Prostate gland (tissue), 2 donors: Measurements from ENCODE around the gene SHOC2. TPM values are rescaled to one million over a fixed set of nuclear protein-coding genes. Genes with fewer than 3 reads are reported as not detected.
"Not testable (repeated sequence)": the region's sequence is repeated elsewhere in the genome, so short reads cannot be mapped to it uniquely, and the experiment has no call there.

Source experiments
- DNase-seq: peaks from one replicate; pipeline ENCODE4 v3.0.0-alpha.2; 2019; ENCODE audit warnings: low spot score
- H3K27ac ChIP-seq, 2 donors: fragments of 200-600 bp; sonication (generic); 2 replicates each; pipeline ENCODE4 v1.5.1; 2017 to 2019
- H3K27me3 ChIP-seq: fragments of 200-600 bp; sonication (generic); replicated peaks from 2 replicates; pipeline ENCODE4 v1.5.1; 2019; ENCODE audit not compliant: insufficient read depth
- H3K36me3 ChIP-seq, 2 donors: fragments of 200-600 bp; sonication (generic); 1 replicate in 1 of 2; 2 replicates in 1 of 2; pipeline versions ENCODE4 v1.5.1 to v1.8.1; 2017 to 2019
- H3K4me1 ChIP-seq: fragments of 200-600 bp; sonication (generic); replicated peaks from 2 replicates; pipeline ENCODE4 v1.5.1; 2019
- H3K4me3 ChIP-seq, 2 donors: fragments of 200-600 bp; sonication (generic); 2 replicates each; pipeline ENCODE4 v1.5.1; 2017 to 2019
- H3K9me3 ChIP-seq: fragments of 200-600 bp; sonication (generic); 2 replicates; pipeline ENCODE4 v1.5.1; 2017
- CTCF ChIP-seq, 4 experiments: fragments of 200-600 bp in 2 of 4; fragments of 450-650 bp in 2 of 4; sonication (generic) in 2 of 4; IDR thresholded peaks; 1 replicate in 3 of 4; 2 replicates in 1 of 4; pipeline ENCODE4 v1.5.1; 2016 to 2019; ENCODE audit warnings: antibody characterized with exemption in 4 of 4, mild to moderate bottlenecking in 2 of 4, moderate library complexity in 2 of 4
- POLR2A ChIP-seq: fragments of 450-650 bp; IDR thresholded peaks from one replicate; pipeline ENCODE4 v1.6.1; 2016; ENCODE audit warnings: antibody characterized with exemption, mild to moderate bottlenecking
- POLR2AphosphoS5 ChIP-seq: sonication (generic); formaldehyde crosslinking; IDR thresholded peaks from one replicate; pipeline ENCODE4 v1.6.1; 2017; ENCODE audit warnings: antibody characterized with exemption
- WGBS: methylation state at CpG from one replicate; pipeline ENCODE4 v1.1.5; 2018; 5-methylcytosine and 5-hydroxymethylcytosine counted together
- intact Hi-C: fragments of 100-400 bp; cut with DNase I; formaldehyde crosslinking; loops from one replicate; pipeline ENCODE4 v1.14.2; 2022
- total RNA-seq, 2 donors: library from RNA; depleted of rRNA; stranded (reverse); fragments of >200 nt; gene quantifications; one replicate each; pipeline ENCODE4 v1.1.0, GENCODE V29; 2016

SHOC2 gene
- total RNA-seq, 2 donors from 2014 or later: 31.3 to 56.1 TPM

DNA sequence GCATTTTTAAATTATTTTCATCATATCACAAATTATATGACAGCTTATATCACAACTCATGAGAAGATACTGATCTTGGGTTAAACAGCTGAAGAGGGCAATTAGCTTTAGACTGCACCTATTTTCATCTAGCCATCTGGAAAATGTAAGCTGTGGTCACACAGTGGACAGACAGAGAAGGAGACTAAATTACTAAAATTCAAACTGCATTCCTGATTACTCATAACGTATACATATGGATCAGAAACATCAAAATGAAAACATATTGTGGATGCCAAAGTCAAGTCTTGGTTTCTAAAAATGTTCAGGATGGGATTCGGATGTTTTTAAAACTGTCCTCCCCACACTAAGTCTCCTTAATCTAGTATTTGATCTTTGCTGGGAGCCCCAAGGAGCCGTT, 7.0 kb upstream of the SHOC2 start:
- peaks cover 6% of the 10 kb centered on the region for H3K4me1 ChIP-seq
- TF ChIP-seq POLR2A (no peak), POLR2AphosphoS5 (no peak), CTCF (IDR thresholded peaks at IDR 0.05) (no peak)
- no peaks in the 10 kb centered on the region for H3K27me3 ChIP-seq
- 75% methylated on average over 3 of the region's 3 CpGs for WGBS
- no peaks in the 10 kb centered on the region for H3K9me3 ChIP-seq
- intact Hi-C loops: loop anchor here (10.0 kb wide), 1 partner anchor 608 kb away; the partner anchor contains the start of gene SMNDC1
- DNase-seq: no peak
- no peak overlapping the region for H3K4me3 ChIP-seq
- no peak overlapping the region for H3K27ac ChIP-seq
- H3K36me3 ChIP-seq: no peaks in the 10 kb centered on the region

DNA sequence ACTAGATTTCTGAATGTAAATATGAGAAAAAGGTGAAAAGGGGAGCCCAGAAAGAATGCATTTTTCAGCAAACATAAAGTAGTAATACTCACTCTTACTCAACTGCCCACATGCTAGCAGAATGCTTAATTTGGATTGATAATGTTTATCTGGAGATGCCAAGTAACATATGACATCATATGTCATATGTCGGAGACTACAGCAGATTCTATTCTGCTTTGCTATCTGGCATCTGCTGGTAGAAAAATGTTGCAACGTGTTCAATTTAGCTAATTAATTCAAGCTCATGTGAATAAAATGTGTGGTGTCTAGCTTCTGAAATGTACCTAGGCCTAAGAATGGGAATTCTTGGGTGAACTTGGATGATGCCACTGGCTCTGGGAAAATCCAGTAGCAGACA, 5.0 kb upstream of the SHOC2 start:
- no peak for DNase-seq
- TF ChIP-seq POLR2A (no peak), CTCF (IDR thresholded peaks at IDR 0.05) (no peak), POLR2AphosphoS5 (no peak)
- no peaks in the 10 kb centered on the region for H3K27me3 ChIP-seq
- intact Hi-C loops: loop anchor here (10.0 kb wide), 1 partner anchor 610 kb away; the partner anchor contains the start of gene SMNDC1
- H3K4me3 ChIP-seq: no peak overlapping the region
- no peak overlapping the region for H3K27ac ChIP-seq
- peaks cover 6% of the 10 kb centered on the region for H3K4me1 ChIP-seq
- H3K36me3 ChIP-seq: no peaks in the 10 kb centered on the region
- WGBS: 92% methylated on average over 2 of the region's 2 CpGs
- H3K9me3 ChIP-seq: no peaks in the 10 kb centered on the region

DNA sequence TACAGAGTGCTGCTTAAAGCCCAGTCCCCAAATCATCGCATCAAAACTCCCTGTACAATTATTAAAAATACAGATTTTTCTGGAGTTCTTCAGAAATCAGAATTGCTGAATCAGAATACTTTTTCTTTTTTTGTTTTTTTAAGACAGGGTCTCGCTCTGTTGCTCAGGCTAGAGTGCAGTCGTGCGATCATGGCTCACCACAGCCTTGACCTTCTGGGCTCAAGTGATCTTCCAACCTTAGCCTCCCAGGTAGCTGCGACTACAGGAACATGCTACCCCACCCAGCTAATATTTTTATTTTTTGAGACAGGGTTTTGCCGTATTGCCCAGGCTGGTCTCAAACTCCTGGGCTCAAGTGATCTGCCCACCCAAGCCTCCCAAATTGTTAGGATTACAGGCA, 4.4 kb upstream of the SHOC2 start:
- Histone ChIP-seq H3K27me3 (no peaks in the 10 kb centered on the region), H3K4me3 (no peak overlapping the region), H3K27ac (no peak overlapping the region), H3K4me1 (peaks cover 6% of the 10 kb centered on the region), H3K9me3 (no peaks in the 10 kb centered on the region), H3K36me3 (no peaks in the 10 kb centered on the region)
- intact Hi-C loops: loop anchor here (10.0 kb wide), 1 partner anchor 610 kb away; the partner anchor contains the start of gene SMNDC1
- no peak for DNase-seq
- TF ChIP-seq CTCF (IDR thresholded peaks at IDR 0.05) (no peak), POLR2A (no peak), POLR2AphosphoS5 (no peak)
- WGBS: 98% methylated on average over 6 of the region's 6 CpGs

DNA sequence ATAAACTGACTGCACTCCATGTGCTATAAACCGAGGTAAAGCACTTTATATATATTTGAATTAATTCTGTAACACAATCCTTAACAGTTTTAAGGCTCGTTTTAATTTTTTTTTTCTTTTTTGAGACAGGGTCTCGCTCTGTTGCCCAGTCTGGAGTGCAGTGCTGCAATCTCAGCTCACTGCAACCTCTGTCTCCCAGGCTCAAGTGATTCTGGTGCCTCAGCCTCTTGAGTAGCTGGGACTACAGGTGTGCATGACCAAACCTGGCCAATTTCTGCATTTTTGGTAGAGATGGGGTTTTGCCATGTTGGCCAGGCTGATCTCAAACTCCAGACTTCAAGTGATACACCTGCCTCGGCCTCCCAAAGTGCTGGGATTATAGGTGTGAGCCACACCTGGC, 3.8 kb upstream of the SHOC2 start:
- not testable (repeated sequence) for H3K27me3 ChIP-seq, H3K36me3 ChIP-seq, H3K4me3 ChIP-seq, DNase-seq, H3K9me3 ChIP-seq, H3K27ac ChIP-seq, H3K4me1 ChIP-seq
- WGBS: 91% methylated on average over 4 of the region's 4 CpGs
- intact Hi-C loops: loop anchor here (10.0 kb wide), 1 partner anchor 611 kb away; the partner anchor contains the start of gene SMNDC1

- 83% methylated on average over 3 of the region's 3 CpGs for WGBS
- TF ChIP-seq POLR2AphosphoS5 (peak; percentile 61), CTCF (IDR thresholded peaks at IDR 0.05) (no peak)
- H3K36me3 ChIP-seq: no peaks in the 10 kb centered on the region
- H3K27ac ChIP-seq: no peak overlapping the region
- no peak overlapping the region for H3K4me3 ChIP-seq
- intact Hi-C loops: loop anchor here (10.0 kb wide), 1 partner anchor 612 kb away; the partner anchor contains the start of gene SMNDC1
- H3K4me1 ChIP-seq: peaks cover 6% of the 10 kb centered on the region
- no peaks in the 10 kb centered on the region for H3K9me3 ChIP-seq
- peak; percentile 33 for DNase-seq
- no peaks in the 10 kb centered on the region for H3K27me3 ChIP-seq
Measured at GRCh38 chr10:110916554-110917346, 2.7 kb upstream of the SHOC2 start.
